ENCODE data around the gene HSPA14.

DNA sequence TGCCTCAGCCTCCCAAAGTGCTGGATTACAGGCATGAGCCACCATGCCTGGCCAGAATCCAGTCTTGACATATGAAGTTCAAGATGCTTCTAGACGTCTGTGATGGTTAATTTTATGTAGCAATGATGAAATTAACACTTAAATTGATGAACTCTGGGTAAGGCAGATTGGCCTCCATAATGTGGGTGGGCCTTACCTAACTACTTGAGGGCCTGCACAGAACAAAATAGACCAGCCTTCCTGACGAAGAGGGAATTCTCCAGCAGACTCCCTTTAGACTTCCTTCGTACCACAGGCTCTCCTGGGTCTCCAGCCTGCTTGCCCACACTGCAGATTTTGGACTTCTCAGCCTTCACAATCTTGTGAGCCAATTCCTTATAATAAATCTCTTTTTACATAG, 5.0 kb upstream of the HSPA14 start:
- TF ChIP-seq CTCF (IDR thresholded peaks at IDR 0.05): no peak
- TF ChIP-seq NR2C2 (CRISPR knock-in tag; IDR thresholded peaks at IDR 0.05): no peak
- TF ChIP-seq CBFB (CRISPR knock-in tag; IDR thresholded peaks at IDR 0.05; ENCODE audit: low read depth): no peak
- no peak for TF ChIP-seq MXD4 (CRISPR knock-in tag; IDR thresholded peaks at IDR 0.05; ENCODE audit: borderline replicate concordance)
- no peak for TF ChIP-seq MAX (CRISPR knock-in tag; IDR thresholded peaks at IDR 0.05)
- TF ChIP-seq IRF2 (CRISPR knock-in tag; IDR thresholded peaks at IDR 0.05; ENCODE audit: borderline replicate concordance, low read depth): no peak
- TF ChIP-seq ATF3 (CRISPR knock-in tag; conservative IDR thresholded peaks at IDR 0.05): no peak
- no peak for TF ChIP-seq FOXP4 (CRISPR knock-in tag; IDR thresholded peaks at IDR 0.05)
- no peak for TF ChIP-seq NFE2L1 (CRISPR knock-in tag; IDR thresholded peaks at IDR 0.05)
- no peak for TF ChIP-seq KAT7 (CRISPR knock-in tag; IDR thresholded peaks at IDR 0.05; ENCODE audit: borderline replicate concordance)

All from WTC11 (cell line).